Effector memory CD4-positive, alpha-beta T cell (primary cell): ENCODE measurements around the gene CORO2A.

Source experiments
- DNase-seq, 3 donors: peaks; one replicate each; pipeline ENCODE4 v3.0.0-alpha.2; 2020
- H3K27ac ChIP-seq: 2 replicates; pipeline ENCODE4 v1.7.0; 2013; ENCODE audit warnings: mild to moderate bottlenecking, low read length, moderate library complexity; ENCODE audit not compliant: insufficient read depth, poor library complexity, severe bottlenecking
- H3K27me3 ChIP-seq: replicated peaks from 2 replicates; pipeline ENCODE4 v1.7.0; 2013; ENCODE audit warnings: mild to moderate bottlenecking, low read length; ENCODE audit not compliant: insufficient read depth, control insufficient read depth, poor library complexity, severe bottlenecking
- H3K36me3 ChIP-seq: 2 replicates; pipeline ENCODE4 v1.7.0; 2013; ENCODE audit warnings: mild to moderate bottlenecking, low read length, moderate library complexity; ENCODE audit not compliant: control insufficient read depth, insufficient read depth
- H3K4me1 ChIP-seq: 2 replicates; pipeline ENCODE4 v1.7.0; 2013; ENCODE audit warnings: low read length, mild to moderate bottlenecking; ENCODE audit not compliant: control insufficient read depth, insufficient read depth, poor library complexity, severe bottlenecking
- H3K4me3 ChIP-seq: 2 replicates; pipeline ENCODE4 v1.7.0; 2013; ENCODE audit warnings: low read length, low read depth, mild to moderate bottlenecking; ENCODE audit not compliant: insufficient read depth, poor library complexity, severe bottlenecking
- H3K9me3 ChIP-seq: 2 replicates; pipeline ENCODE4 v1.7.0; 2013; ENCODE audit warnings: mild to moderate bottlenecking, low read length, moderate library complexity; ENCODE audit not compliant: control insufficient read depth
- total RNA-seq, 3 donors: gene quantifications; one replicate each; lab custom pipeline; 2026; lab: John Stamatoyannopoulos, UW

The CORO2A gene
- 38.4 to 50.6 (median 38.9) reads per million in 3 donors for total RNA-seq

- H3K4me3 ChIP-seq, result peak within 1 kb of the TSS; percentile 87
- H3K27ac ChIP-seq, result peak within 1 kb of the TSS; percentile 56
- H3K36me3 ChIP-seq, result no peaks in the 10 kb centered on the region
- H3K9me3 ChIP-seq, result no peaks in the 10 kb centered on the region
- H3K27me3 ChIP-seq, result no peaks in the 10 kb centered on the region
- DNase-seq, result peak; percentile 56 to 67 (median 63)
- H3K4me1 ChIP-seq, result peaks cover 27% of the 10 kb centered on the region
Observed at GRCh38 chr9:98192503-98193335, at the start of gene CORO2A. CORO2A (minus strand) TSS chr9:98192637; CDS start chr9:98157660, 34,977 bp downstream.

GRCh38 chr9:98241357-98242300 lies 49.2 kb upstream of the CORO2A start:
- H3K4me3 ChIP-seq, result no peak overlapping the region
- no peaks in the 10 kb centered on the region for H3K4me1 ChIP-seq
- no peak overlapping the region for H3K27ac ChIP-seq
- no peaks in the 10 kb centered on the region for H3K9me3 ChIP-seq
- H3K36me3 ChIP-seq, result peaks cover 13% of the 10 kb centered on the region
- no peak for DNase-seq
- no peaks in the 10 kb centered on the region for H3K27me3 ChIP-seq

GRCh38 chr9:98240475-98240874 lies 48.0 kb upstream of the CORO2A start:
- Histone ChIP-seq H3K36me3 (peaks cover 13% of the 10 kb centered on the region), H3K27ac (no peak overlapping the region), H3K9me3 (no peaks in the 10 kb centered on the region), H3K27me3 (no peaks in the 10 kb centered on the region), H3K4me1 (no peaks in the 10 kb centered on the region), H3K4me3 (no peak overlapping the region)
- DNase-seq, result no peak

GRCh38 chr9:98236901-98237487 lies 44.6 kb upstream of the CORO2A start:
- Histone ChIP-seq H3K36me3 (peaks cover 21% of the 10 kb centered on the region), H3K9me3 (no peaks in the 10 kb centered on the region), H3K4me3 (no peak overlapping the region), H3K27me3 (no peaks in the 10 kb centered on the region), H3K4me1 (no peaks in the 10 kb centered on the region), H3K27ac (no peak overlapping the region)
- no peak for DNase-seq

GRCh38 chr9:98235126-98235525 lies 42.7 kb upstream of the CORO2A start:
- Histone ChIP-seq H3K4me1 (no peaks in the 10 kb centered on the region), H3K4me3 (no peak overlapping the region), H3K27me3 (no peaks in the 10 kb centered on the region), H3K9me3 (no peaks in the 10 kb centered on the region), H3K27ac (no peak overlapping the region), H3K36me3 (peaks cover 20% of the 10 kb centered on the region)
- DNase-seq, result no peak

GRCh38 chr9:98234245-98234825 lies 41.9 kb upstream of the CORO2A start:
- H3K27ac ChIP-seq, result no peak overlapping the region
- H3K4me3 ChIP-seq, result no peak overlapping the region
- DNase-seq, result no peak
- H3K4me1 ChIP-seq, result no peaks in the 10 kb centered on the region
- H3K27me3 ChIP-seq, result no peaks in the 10 kb centered on the region
- H3K9me3 ChIP-seq, result no peaks in the 10 kb centered on the region
- peaks cover 24% of the 10 kb centered on the region for H3K36me3 ChIP-seq

- Histone ChIP-seq H3K4me3 (no peak overlapping the region), H3K9me3 (no peaks in the 10 kb centered on the region), H3K27ac (no peak overlapping the region), H3K36me3 (peaks cover 32% of the 10 kb centered on the region), H3K27me3 (no peaks in the 10 kb centered on the region), H3K4me1 (no peaks in the 10 kb centered on the region)
- no peak for DNase-seq
Observed at GRCh38 chr9:98232926-98233325, 40.5 kb upstream of the CORO2A start.

- Histone ChIP-seq H3K4me1 (no peaks in the 10 kb centered on the region), H3K27ac (no peak overlapping the region), H3K27me3 (no peaks in the 10 kb centered on the region), H3K4me3 (no peak overlapping the region), H3K36me3 (peaks cover 34% of the 10 kb centered on the region), H3K9me3 (no peaks in the 10 kb centered on the region)
- no peak for DNase-seq
Observed at GRCh38 chr9:98231770-98232478, 39.5 kb upstream of the CORO2A start.

GRCh38 chr9:98230789-98231188 lies 38.4 kb upstream of the CORO2A start:
- H3K4me1 ChIP-seq, result no peaks in the 10 kb centered on the region
- no peaks in the 10 kb centered on the region for H3K27me3 ChIP-seq
- H3K36me3 ChIP-seq, result peaks cover 34% of the 10 kb centered on the region
- H3K27ac ChIP-seq, result no peak overlapping the region
- no peak for DNase-seq
- no peaks in the 10 kb centered on the region for H3K9me3 ChIP-seq
- no peak overlapping the region for H3K4me3 ChIP-seq
